Measurements from ENCODE around the gene IGHMBP2.
"Not testable (repeated sequence)": the region's sequence is repeated elsewhere in the genome, so short reads cannot be mapped to it uniquely, and the experiment has no call there.

The IGHMBP2 gene

GRCh38 chr11:68959465-68960293, 56.0 kb downstream of the IGHMBP2 start:
- in situ Hi-C loops (cut with MboI; ENCODE audit: low sequenced_read_pairs), result no loop called here

GRCh38 chr11:68960294-68961071, 56.8 kb downstream of the IGHMBP2 start:
- in situ Hi-C loops (cut with MboI; ENCODE audit: low sequenced_read_pairs), result no loop called here

GRCh38 chr11:68961245-68961644, 57.6 kb downstream of the IGHMBP2 start:
- in situ Hi-C loops (cut with MboI; ENCODE audit: low sequenced_read_pairs), result no loop called here

GRCh38 chr11:68962527-68963250, 59.0 kb downstream of the IGHMBP2 start:
- in situ Hi-C loops (cut with MboI; ENCODE audit: low sequenced_read_pairs), result no loop called here

GRCh38 chr11:68963779-68964178, 60.1 kb downstream of the IGHMBP2 start:
- in situ Hi-C loops (cut with MboI; ENCODE audit: low sequenced_read_pairs), result no loop called here

- in situ Hi-C loops (cut with MboI; ENCODE audit: low sequenced_read_pairs), result no loop called here
These were observed 62.5 kb downstream of the IGHMBP2 start for GRCh38 chr11:68965901-68966853.

- in situ Hi-C loops (cut with MboI; ENCODE audit: low sequenced_read_pairs), result no loop called here
These were observed 63.4 kb downstream of the IGHMBP2 start for GRCh38 chr11:68966894-68967780.

GRCh38 chr11:68968306-68969250, 64.9 kb downstream of the IGHMBP2 start:
- in situ Hi-C loops (cut with MboI; ENCODE audit: low sequenced_read_pairs), result no loop called here

- in situ Hi-C loops (cut with MboI; ENCODE audit: low sequenced_read_pairs), result no loop called here
These were observed 65.7 kb downstream of the IGHMBP2 start for GRCh38 chr11:68969386-68969785.

GRCh38 chr11:68970921-68971636, 67.4 kb downstream of the IGHMBP2 start:
- in situ Hi-C loops (cut with MboI; ENCODE audit: low sequenced_read_pairs), result no loop called here

- in situ Hi-C loops (cut with MboI; ENCODE audit: low sequenced_read_pairs), result no loop called here
These were observed 69.5 kb downstream of the IGHMBP2 start for GRCh38 chr11:68973219-68973618.

GRCh38 chr11:68973706-68974105, 70.0 kb downstream of the IGHMBP2 start:
- in situ Hi-C loops (cut with MboI; ENCODE audit: low sequenced_read_pairs), result not testable (repeated sequence)

- in situ Hi-C loops (cut with MboI; ENCODE audit: low sequenced_read_pairs), result no loop called here
These were observed 70.9 kb downstream of the IGHMBP2 start for GRCh38 chr11:68974421-68975194.

- in situ Hi-C loops (cut with MboI; ENCODE audit: low sequenced_read_pairs), result no loop called here
These were observed 72.4 kb downstream of the IGHMBP2 start for GRCh38 chr11:68976095-68976494.

GRCh38 chr11:68976563-68976962, 72.9 kb downstream of the IGHMBP2 start:
- in situ Hi-C loops (cut with MboI; ENCODE audit: low sequenced_read_pairs), result no loop called here

- in situ Hi-C loops (cut with MboI; ENCODE audit: low sequenced_read_pairs), result no loop called here
These were observed 74.3 kb downstream of the IGHMBP2 start for GRCh38 chr11:68977781-68978625.
